ENCODE measurements around the gene SLC36A1.

- TF ChIP-seq CTCF (IDR thresholded peaks at IDR 0.05; ENCODE audit: extremely low read depth in 1 of 2, insufficient read depth in 1 of 2, low read depth in 1 of 2, low read length in 2 of 2) = no peak
- TF ChIP-seq POLR2A (IDR thresholded peaks at IDR 0.05; ENCODE audit: low read depth, low read length) = no peak
- no peak for TF ChIP-seq FOS (IDR thresholded peaks at IDR 0.05; ENCODE audit: borderline replicate concordance, insufficient read depth, low read length)
- TF ChIP-seq EZH2 (IDR thresholded peaks at IDR 0.05; ENCODE audit: borderline replicate concordance, low read depth, low read length, severe bottlenecking) = no peak
- no peak for TF ChIP-seq POLR2AphosphoS5 (IDR thresholded peaks at IDR 0.05; ENCODE audit: insufficient read depth, low read depth, low read length)
- no peak for TF ChIP-seq MAX (IDR thresholded peaks at IDR 0.05; ENCODE audit: insufficient read depth, insufficient read length)
- no peak for TF ChIP-seq JUN (IDR thresholded peaks at IDR 0.05; ENCODE audit: borderline replicate concordance, insufficient read depth, insufficient read length, low read depth)
- TF ChIP-seq MYC (IDR thresholded peaks at IDR 0.05; ENCODE audit: low read depth, low read length) = no peak
These were observed 27.3 kb upstream of the SLC36A1 start for GRCh38 chr5:151420127-151420526.

Measured in endothelial cell of umbilical vein (primary cell).